Measurements from ENCODE around the gene PHC2.

Gene PHC2

DNA sequence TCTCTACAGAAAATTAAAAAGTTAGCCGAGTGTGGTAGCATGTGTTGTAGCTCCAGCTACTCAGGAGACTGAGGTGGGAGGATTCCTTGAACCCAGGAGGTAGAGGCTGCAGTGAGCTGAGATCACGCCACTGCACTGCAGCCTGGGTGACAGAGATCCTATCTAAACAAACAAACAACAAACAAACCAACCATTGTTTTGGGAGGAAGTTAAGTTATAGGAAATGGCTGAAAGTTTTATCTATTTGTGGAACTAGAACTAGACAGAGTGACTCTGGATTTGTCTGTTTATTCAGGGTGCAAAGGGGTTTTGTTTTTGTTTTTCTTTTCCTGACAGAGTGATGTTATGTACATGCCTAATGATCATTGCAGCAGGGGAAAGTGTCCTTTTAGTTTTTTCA lies 143.6 kb downstream of the PHC2 start:
- DNase-seq = no peak

DNA sequence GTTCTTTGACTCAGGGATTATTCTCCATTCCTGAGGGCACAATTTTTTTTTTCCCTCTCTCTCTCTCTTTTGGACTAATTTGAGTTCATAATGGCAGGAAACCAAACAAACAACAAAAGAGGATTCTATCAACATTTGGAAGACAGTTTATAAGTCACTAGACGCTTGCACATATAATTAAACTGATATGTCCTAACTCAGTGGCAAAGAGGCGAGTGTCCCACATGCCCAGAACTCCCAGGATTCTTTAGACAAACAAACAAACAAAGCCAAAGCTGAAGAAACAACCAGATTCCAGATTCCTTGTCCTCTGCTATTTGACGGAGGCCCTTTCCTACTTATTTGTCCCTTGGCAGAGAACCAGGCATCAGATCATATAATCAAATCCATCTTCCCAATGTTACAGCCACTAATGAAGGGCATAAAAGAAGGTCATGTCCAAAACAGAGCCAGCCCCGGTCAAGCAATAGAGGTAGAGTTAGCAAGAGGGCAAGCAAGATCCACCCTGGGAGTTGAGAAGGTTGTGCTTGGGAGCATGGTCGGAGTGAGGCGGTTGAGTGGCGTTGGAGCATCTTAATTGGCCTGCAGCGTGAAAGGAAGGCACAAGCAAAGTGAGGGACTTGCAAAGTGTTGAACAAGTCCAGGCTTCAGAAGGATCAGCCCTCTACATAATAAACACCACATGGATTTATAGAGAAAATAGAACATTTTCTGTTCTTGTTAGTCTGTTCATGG lies 144.3 kb downstream of the PHC2 start:
- DNase-seq = no peak

DNA sequence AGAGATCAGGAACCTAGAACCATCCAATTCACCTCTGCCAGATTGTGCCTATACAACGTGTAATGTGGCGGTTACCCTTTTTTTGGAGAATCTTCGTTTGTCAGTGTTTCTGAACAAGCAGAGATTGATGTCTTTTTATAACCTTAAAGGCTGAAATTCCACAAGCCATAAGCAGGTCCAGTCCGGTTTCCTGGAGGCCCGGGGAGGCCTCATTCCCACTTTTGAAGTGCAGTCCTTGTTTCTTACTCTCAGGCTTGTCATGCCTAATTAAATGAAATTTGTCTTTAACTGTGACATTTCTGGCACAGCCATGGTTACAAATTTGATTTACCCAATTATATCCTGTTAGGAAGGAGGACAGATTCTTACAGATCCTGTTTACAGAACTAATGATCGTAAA lies 146.8 kb downstream of the PHC2 start:
- no peak for DNase-seq

DNA sequence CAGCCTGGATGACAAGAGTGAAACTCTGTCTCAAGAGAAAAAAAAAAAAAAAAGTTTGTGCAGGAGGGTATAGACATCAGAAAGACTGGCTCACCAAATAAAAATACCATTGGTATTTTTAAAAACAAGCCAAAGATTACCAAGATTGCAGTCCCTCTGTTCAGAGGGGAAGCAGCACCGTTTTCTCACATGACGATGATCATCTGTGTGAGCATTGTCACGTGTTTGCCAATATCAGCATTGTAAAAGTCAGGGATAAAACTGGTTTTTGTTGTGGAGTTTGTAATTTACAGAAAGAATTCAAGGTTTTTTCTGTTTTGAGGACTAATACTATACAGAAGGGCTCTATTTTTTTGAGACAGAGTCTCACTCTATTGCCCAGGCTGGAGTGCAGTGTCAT lies 148.1 kb downstream of the PHC2 start:
- DNase-seq = no peak

DNA sequence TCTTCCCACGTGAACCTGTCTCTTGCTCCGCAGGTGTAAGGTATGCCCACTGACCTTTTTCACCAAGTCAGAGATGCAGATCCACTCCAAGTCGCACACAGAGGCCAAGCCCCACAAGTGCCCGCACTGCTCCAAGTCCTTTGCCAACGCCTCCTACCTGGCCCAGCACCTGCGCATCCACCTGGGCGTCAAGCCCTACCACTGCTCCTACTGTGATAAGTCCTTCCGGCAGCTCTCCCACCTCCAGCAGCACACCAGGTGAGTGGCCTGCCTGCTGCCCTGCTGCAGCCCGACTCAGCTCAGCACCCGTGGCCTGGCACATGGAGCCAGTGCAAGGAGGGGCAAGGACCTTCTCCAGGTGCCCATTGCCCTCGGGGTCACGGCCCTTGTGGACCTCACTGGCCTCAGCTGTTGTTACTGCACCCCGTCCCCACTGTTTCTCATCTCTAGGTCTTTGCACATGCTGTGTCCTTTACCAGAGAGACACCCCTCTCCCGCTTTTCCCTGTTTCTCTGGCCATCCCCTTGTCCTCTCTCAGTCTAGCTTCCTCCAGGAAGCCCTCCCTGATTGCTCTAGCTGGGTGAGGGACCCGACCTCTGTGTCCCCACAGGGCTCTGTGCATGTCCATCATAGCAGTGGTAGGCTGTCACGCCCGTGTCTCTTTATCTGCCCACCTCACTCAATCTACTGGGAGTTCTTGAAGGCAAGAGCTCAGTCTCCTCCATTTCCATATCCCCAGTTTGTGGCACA lies 149.2 kb downstream of the PHC2 start:
- DNase-seq = no peak

DNA sequence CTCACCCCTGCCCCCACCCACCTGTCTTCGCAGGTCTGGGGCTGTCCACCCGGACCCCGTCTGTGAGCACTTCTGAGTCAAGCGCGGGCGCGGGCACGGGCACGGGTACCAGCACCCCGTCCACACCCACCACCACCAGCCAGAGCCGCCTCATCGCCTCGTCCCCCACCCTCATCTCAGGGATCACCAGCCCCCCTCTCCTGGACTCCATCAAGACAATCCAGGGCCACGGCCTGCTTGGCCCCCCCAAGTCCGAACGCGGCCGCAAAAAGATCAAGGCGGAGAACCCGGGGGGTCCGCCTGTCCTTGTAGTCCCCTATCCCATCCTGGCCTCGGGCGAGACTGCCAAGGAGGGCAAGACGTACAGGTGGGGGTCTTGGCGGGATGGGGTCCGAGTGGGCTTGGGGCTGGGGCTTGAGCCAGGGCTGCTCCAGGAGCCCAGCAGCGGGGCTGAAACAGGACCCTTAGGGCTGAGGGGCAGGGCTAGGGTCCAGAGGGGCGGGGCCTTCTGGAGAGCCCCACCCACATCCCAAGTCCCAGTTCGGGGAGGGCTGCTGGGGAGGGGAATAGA lies 150.7 kb downstream of the PHC2 start:
- no peak for DNase-seq

DNA sequence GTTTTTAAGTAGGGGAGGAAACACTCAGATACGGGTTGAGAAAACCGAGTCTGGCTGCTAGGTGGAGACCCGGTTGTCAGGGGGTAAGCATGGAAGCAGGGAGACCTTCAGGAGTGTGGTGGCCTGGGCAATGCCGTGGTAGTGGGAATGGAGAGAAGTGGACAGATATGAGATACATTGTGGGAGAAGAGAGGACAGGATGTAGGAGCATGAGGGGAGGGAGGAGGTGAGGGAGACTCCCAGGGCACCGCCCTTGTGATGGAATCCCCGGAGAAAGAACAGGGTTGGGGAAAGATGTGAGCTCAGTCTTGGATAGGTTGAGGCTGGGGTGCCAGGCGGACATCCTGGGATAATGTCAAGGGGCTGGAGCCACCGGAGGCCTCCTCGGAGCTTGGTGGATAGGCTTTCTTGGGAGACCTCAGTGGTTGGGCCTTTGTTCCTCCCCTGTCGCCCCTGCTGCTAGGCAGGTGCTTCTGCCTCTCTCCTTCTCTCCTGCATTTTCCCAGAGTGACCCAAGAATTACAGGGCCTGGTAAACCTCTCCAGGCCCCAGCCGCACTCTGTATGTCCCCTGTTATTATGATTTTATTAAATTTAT lies 153.3 kb downstream of the PHC2 start:
- no peak for DNase-seq

DNA sequence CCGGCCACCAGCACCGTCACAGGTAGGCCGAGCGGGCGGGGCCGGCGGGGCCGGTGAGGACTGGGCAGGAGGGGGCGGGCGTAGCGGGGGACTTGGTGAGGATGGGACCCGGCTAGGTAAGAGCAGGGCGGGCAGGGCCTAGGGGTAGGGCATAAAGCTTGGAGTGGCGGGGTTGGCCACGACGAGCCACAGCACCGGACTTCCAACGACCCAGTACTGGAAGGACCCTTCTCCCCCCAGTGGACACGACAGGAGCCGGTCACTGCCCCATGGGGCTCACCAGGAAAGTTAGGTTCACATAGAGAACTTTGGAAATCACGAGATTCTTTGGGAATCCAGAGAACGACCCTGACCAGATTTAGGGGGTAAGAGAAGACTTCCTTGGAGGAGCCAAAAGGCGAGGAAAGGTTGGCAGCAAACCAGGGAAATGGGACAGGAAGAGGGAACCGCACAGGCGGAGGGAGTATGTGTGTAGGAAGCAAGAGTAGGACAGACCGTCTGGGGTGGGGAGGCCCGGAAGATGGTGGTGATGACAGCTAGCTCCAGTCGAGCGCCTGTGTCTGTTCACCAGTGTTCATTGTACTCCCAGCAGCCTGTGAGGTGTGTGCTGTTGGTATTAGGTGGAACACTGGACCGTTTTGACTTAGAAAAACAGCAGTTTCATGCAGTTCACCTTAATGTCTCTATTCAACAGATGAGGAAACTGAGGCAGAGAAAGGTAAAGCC lies 154.2 kb downstream of the PHC2 start:
- no peak for DNase-seq

DNA sequence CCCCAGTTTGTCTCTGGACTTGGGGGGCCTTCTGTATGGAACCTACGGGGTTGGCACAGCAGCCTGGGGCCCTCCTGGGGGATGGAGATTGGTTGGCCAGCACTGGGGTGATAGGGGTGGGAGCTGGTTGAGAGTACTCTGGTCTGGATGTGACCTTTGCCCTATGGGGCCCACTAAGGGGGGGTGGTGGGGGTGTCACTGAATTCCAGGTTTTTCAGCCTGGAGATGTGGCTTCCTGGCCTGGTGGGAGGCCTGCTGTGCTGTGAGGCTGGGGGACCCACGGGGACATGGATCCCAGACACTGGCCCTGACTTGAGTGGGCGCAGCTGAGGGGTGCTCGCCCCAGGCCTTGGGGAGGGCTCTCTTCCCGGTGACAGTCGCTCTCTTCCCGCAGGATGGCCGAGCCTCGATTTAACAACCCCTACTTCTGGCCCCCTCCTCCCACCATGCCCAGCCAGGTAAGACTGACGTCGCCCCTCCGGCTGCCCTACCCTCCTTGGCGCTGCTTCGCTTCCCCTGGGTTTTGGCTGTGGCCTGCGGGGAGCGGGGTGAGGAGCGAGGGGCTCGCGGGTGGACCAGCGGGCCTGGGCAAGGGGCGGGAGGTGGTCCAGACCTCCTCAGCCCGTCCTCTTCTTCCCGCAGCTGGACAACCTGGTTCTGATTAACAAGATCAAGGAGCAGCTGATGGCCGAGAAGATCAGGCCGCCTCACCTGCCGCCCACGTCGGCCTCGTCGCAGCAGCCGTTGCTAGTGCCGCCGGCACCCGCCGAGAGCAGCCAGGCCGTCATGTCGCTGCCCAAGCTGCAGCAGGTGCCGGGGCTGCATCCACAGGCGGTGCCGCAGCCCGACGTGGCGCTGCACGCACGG lies 155.0 kb downstream of the PHC2 start:
- DNase-seq = no peak

DNA sequence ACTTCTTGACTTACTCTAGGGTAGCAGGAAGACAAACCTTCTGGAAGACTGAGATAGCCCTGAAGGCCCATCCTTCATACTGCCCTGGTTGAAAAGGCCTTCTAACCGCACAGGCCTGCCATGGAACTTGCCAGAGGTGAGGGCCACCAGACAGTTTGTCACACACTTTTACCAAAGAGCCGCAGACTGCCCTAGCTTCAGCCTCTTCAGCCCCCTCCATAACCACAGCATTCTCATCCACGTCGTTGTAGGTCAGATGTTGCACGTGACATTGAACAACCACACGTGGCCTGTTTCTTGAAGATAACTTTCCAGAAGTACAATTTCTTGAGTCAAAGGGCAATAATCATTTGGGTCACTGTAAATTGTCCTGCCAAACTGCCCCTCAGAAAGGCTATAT lies 155.7 kb downstream of the PHC2 start:
- DNase-seq = no peak

DNA sequence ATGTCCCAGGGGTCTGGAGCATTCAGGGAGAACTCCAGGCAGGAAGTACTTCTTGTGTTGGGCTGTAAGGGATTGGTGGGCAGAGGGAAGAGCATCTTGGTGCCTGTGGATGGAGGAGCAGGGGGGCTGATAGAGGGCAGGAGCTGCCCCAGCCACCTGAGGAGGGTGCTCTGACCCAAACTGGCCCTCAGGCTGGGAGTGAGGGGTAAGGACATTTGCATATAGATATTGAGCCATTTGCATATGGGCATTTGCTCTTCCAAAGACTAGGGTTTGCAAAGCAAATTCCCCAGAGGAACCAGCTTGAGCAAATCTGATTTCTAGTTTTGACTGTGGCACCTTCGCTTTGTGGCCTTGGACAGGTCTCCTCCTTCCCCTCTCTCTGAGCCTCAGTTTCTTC lies 156.4 kb downstream of the PHC2 start:
- DNase-seq = no peak

DNA sequence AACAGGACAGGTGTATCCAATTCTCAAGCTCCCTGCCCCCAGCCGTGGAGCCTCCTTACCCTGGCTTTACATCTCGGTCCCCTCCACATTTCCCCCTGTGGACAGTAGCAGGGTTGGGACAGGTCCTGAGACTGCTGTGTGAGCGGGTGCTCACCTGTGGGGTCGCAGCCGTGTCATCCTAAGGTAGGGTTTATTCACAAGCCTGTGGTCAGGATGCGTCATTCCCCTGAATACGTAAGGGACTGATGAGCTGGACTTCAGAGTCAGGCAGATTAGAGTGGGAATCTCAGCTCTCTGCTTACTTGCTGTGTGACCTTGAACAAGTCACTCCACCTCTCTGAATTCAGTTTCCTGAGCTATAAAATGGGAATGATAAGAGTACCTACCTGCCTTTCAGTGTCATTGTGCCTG lies 156.9 kb downstream of the PHC2 start:
- no peak for DNase-seq
